ENCODE data around the gene CNTNAP5. TPM values are rescaled to one million over a fixed set of nuclear protein-coding genes. Genes with fewer than 3 reads are reported as not detected.

CNTNAP5 gene
- total RNA-seq, 1 experiment from 2014 or later, result not detected

DNA sequence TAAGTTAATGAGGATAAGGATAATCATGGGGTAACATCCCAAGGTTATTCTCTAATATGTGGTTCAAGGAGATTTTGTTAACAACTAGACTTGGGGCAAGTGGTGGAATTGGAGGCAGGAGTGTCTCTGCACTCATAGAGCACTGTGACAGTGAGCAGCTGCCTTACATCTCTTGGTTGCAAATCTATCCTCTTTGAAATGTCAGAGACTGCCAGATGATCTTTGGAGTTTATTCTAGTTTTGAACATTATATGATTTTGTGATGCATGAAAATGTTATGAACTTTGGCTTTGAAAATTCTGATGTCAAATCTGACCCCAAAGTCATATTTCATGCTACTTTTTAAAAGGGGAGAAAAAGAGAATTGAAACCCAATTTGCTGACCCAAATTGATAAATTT lies 861.1 kb downstream of the CNTNAP5 start:
- no peak for DNase-seq (ENCODE audit: unreplicated experiment)
- no peaks in the 10 kb centered on the region for H3K9me3 Mint-ChIP-seq (ENCODE audit: unreplicated experiment)
- no peaks in the 10 kb centered on the region for H3K27me3 Mint-ChIP-seq (ENCODE audit: insufficient read depth, unreplicated experiment)
- no TSS peak for BruUV-seq (replicated peaks)
- peaks cover 10% of the 10 kb centered on the region for H3K4me1 Mint-ChIP-seq (ENCODE audit: insufficient read depth, unreplicated experiment)
- TF ChIP-seq, protein P1, sequence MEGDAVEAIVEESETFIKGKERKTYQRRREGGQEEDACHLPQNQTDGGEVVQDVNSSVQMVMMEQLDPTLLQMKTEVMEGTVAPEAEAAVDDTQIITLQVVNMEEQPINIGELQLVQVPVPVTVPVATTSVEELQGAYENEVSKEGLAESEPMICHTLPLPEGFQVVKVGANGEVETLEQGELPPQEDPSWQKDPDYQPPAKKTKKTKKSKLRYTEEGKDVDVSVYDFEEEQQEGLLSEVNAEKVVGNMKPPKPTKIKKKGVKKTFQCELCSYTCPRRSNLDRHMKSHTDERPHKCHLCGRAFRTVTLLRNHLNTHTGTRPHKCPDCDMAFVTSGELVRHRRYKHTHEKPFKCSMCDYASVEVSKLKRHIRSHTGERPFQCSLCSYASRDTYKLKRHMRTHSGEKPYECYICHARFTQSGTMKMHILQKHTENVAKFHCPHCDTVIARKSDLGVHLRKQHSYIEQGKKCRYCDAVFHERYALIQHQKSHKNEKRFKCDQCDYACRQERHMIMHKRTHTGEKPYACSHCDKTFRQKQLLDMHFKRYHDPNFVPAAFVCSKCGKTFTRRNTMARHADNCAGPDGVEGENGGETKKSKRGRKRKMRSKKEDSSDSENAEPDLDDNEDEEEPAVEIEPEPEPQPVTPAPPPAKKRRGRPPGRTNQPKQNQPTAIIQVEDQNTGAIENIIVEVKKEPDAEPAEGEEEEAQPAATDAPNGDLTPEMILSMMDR (IDR thresholded peaks at IDR 0.05; ENCODE audit: unreplicated experiment), result no peak
- CTCF ChIA-PET, result no interaction called here
- intact Hi-C loops (cut with micrococcal nuclease), result no loop called here
- H3K36me3 Mint-ChIP-seq (ENCODE audit: insufficient read depth, unreplicated experiment), result no peaks in the 10 kb centered on the region
- no peak overlapping the region for H3K27ac Mint-ChIP-seq (ENCODE audit: low read depth, unreplicated experiment)
- POLR2A ChIA-PET, result interaction anchor here (1.2 kb wide), 1 partner anchor 49 kb away, joined by 3 read pairs; no protein-coding TSS in a partner anchor
- H3K4me3 Mint-ChIP-seq (ENCODE audit: unreplicated experiment), result no peak overlapping the region

DNA sequence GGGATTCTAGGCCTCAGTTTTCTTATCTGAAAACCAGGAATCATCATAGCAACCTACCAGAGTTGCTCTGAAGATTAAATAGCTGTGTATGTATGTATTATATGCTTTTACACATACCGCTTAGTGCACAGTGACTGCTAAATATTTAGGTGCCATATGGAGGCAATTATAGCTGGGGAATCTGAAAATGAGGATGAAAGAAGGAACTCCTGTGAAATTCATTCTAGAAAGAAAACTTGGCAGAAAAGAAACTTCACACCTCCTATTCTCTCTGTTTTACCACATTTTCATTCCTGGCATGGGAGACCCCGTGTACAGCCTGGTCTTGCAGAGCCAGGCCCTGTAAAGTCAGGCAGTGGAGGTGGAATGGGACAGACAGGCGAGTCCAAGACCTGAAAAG lies 862.4 kb downstream of the CNTNAP5 start:
- no peaks in the 10 kb centered on the region for H3K27me3 Mint-ChIP-seq (ENCODE audit: insufficient read depth, unreplicated experiment)
- BruUV-seq (replicated peaks), result no TSS peak
- H3K4me1 Mint-ChIP-seq (ENCODE audit: insufficient read depth, unreplicated experiment), result peaks cover 10% of the 10 kb centered on the region
- intact Hi-C loops (cut with micrococcal nuclease), result no loop called here
- H3K36me3 Mint-ChIP-seq (ENCODE audit: insufficient read depth, unreplicated experiment), result no peaks in the 10 kb centered on the region
- DNase-seq (ENCODE audit: unreplicated experiment), result no peak
- CTCF ChIA-PET, result interaction anchor here (0.8 kb wide), 1 partner anchor 80 kb away, joined by 3 read pairs; no protein-coding TSS in a partner anchor
- TF ChIP-seq, protein P1 (IDR thresholded peaks at IDR 0.05; ENCODE audit: unreplicated experiment), result no peak
- H3K4me3 Mint-ChIP-seq (ENCODE audit: unreplicated experiment), result no peak overlapping the region
- H3K9me3 Mint-ChIP-seq (ENCODE audit: unreplicated experiment), result no peaks in the 10 kb centered on the region
- no peak overlapping the region for H3K27ac Mint-ChIP-seq (ENCODE audit: low read depth, unreplicated experiment)
- POLR2A ChIA-PET, result interaction anchor here (1.2 kb wide), 1 partner anchor 48 kb away, joined by 3 read pairs; no protein-coding TSS in a partner anchor

DNA sequence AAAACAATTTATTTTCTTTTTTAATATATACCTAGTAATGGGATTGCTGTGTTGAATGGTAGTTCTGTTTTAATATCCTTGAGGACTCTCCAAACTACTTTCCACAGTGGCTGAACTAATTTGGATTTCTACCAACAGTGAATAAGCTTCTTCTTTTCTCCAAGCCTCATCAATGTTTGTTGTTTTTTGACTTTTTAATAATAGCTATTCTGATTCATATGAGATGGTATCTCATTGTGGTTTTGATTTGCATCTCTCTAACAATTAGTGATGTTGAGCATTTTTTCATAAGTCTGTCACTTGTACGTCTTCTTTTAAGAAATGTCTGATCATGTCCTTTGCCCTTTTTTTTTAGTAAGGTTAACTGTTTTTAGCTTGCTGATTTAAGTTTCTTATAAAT lies 863.3 kb downstream of the CNTNAP5 start:
- no TSS peak for BruUV-seq (replicated peaks)
- Mint-ChIP-seq H3K4me1 (ENCODE audit: insufficient read depth, unreplicated experiment) (peaks cover 10% of the 10 kb centered on the region), H3K27me3 (ENCODE audit: insufficient read depth, unreplicated experiment) (no peaks in the 10 kb centered on the region), H3K36me3 (ENCODE audit: insufficient read depth, unreplicated experiment) (no peaks in the 10 kb centered on the region), H3K9me3 (ENCODE audit: unreplicated experiment) (no peaks in the 10 kb centered on the region), H3K4me3 (ENCODE audit: unreplicated experiment) (no peak overlapping the region), H3K27ac (ENCODE audit: low read depth, unreplicated experiment) (no peak overlapping the region)
- intact Hi-C loops (cut with micrococcal nuclease), result no loop called here
- CTCF ChIA-PET, result interaction anchor here (0.6 kb wide), 1 partner anchor 861 kb away, joined by 3 read pairs; no protein-coding TSS in a partner anchor
- no peak for DNase-seq (ENCODE audit: unreplicated experiment)
- TF ChIP-seq, protein P1 (IDR thresholded peaks at IDR 0.05; ENCODE audit: unreplicated experiment), result no peak
- POLR2A ChIA-PET, result interaction anchor here (0.7 kb wide), 1 partner anchor 910 kb away, joined by 3 read pairs; no protein-coding TSS in a partner anchor

DNA sequence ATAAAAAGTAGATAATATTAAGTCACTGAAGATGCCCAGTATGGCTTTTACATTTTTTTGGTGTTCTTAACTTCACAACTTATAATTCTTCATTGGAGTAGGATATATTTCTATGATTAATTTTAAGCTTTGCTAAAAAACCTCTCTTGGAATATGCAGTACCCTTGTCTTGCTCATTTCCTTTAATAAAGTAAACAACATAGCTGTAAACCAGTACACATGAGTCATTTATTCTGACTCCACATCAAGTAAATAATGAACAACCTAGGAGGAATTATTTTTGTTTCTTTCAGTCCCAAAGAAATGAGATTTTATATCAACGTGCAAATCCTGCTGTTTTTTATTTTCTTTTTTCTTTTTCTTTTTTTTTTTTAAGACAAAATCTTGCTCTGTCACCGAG lies 869.1 kb downstream of the CNTNAP5 start:
- Mint-ChIP-seq H3K4me3 (ENCODE audit: unreplicated experiment) (no peak overlapping the region), H3K9me3 (ENCODE audit: unreplicated experiment) (peaks cover 10% of the 10 kb centered on the region), H3K27me3 (ENCODE audit: insufficient read depth, unreplicated experiment) (no peaks in the 10 kb centered on the region), H3K27ac (ENCODE audit: low read depth, unreplicated experiment) (peak overlapping the region; percentile 7), H3K36me3 (ENCODE audit: insufficient read depth, unreplicated experiment) (no peaks in the 10 kb centered on the region), H3K4me1 (ENCODE audit: insufficient read depth, unreplicated experiment) (peaks cover 5% of the 10 kb centered on the region)
- peak; percentile 13 for DNase-seq (ENCODE audit: unreplicated experiment)
- BruUV-seq (replicated peaks), result no TSS peak
- POLR2A ChIA-PET, result no interaction called here
- TF ChIP-seq, protein P1 (IDR thresholded peaks at IDR 0.05; ENCODE audit: unreplicated experiment), result no peak
- CTCF ChIA-PET, result interaction anchor here (0.7 kb wide), 2 partner anchors 41 to 664 kb away, joined by 3 read pairs; no protein-coding TSS in a partner anchor
- intact Hi-C loops (cut with micrococcal nuclease), result no loop called here
